HG03135 (cell line): Measurements from ENCODE around the gene RUNX1.
A peak's percentile ranks its signal among the peaks of the same experiment; 100 is the strongest.
"Not testable (repeated sequence)": the region's sequence is repeated elsewhere in the genome, so short reads cannot be mapped to it uniquely, and the experiment has no call there.

Experiments
- ATAC-seq: cut with Tn5 transposase; IDR thresholded peaks from one replicate; pipeline ENCODE4 v1.9.1; 2021; ENCODE audit warnings: mild to moderate bottlenecking, moderate library complexity; ENCODE audit not compliant: unreplicated experiment

Gene RUNX1

DNA sequence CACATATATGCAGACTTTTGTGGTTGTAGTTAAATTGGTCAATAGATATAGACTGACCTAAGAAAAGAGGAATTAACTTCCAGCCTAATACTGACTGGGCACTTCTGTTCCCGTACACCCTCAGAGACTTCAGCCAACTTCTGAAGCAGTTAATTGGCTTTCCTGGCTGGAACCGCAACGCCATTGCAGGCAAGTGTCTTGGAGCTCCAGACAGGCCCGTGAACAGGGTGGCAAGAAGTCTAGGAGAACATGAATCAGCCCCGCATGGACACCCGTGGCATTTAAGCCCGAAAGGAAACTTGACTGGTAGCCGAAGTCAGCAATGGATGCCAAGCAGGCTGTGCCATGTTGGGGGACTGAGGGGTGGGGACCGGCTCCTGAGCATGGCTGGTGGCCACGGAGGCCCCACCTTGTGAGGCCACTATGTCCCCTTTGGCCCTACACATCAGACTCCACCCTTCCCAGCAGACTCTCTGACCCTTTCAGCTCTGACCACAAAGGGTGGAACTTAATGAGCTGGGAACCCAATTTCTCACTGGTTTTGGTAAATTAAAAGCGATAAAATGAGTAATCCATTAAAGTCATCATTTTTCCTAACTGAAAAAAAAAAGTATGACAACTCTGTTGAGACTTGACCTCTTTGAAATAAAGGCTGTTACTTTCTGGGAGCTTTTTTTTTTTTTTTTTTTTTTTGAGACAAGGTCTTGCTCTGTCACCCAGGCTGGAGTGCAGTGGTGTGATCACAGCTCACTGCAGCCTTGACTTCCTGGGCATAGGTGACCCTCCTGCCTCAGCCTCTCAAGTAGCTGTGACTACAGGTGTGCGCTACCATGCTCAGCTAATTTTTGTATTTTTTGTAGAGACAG lies 54.1 kb downstream of the RUNX1 start:
- no peak for ATAC-seq

DNA sequence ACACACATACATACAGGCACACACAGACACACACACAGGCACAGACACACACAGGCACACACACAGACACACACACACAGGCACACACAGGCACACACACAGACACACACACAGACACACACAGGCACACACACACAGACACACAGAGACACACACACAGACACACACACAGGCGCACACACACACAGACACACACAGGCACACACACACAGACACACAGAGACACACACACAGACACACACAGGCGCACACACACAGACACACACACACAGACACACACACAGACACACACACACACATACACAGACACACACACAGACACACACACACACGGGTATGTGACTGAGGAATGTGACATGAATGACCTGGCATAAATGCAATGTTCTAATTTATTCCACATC lies 55.6 kb downstream of the RUNX1 start:
- not testable (repeated sequence) for ATAC-seq

DNA sequence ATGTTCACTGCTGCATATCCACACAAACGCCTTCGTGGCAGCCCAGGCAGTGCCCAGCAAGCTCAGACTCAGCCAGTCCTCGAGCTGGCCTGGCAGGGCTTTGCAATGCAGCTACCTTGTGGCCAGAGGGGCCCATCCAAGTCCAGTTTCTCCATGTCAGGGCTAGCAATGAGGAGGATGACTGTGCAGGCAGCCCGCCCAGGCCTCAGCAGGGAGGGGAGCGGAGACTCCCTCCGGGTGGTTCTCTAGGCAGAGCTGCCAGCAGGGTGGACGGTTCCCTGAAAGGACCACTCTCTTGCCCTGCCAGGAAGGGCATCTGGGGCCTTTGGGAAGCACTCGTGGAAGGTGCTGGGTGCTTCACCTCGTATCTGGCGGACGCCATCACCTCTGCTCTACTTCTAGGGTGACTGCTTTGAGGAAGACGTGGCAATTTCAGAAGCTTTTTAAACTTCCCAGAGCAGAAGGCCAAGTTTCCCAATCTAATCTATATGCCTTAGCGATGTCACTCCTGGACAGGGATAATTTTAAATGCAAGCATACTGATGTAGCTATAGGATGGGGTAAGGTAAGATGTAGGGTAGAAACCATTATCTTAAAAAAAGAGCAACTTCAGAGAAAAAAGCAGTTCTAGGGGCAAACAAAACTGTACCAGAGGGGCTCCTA lies 56.2 kb downstream of the RUNX1 start:
- ATAC-seq = no peak

DNA sequence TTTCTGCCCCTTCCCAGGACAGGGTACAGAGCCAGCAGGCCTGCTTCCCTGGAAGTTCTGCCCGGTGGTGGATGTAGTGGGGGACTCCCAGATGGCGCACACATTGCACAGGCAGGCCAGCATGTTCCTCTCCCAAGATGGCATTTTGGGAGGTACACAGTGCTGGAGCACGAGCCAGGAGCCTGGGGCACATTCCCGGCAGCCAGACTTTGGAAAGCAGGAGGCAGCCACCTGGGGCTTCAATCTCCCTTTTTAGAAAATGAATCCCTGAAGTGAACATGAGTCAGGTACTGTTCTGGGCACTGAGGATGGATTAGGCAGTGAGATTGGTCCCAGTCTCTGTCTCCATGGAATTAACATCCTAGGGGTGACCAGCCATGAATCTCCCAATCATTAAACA lies 56.9 kb downstream of the RUNX1 start:
- no peak for ATAC-seq

DNA sequence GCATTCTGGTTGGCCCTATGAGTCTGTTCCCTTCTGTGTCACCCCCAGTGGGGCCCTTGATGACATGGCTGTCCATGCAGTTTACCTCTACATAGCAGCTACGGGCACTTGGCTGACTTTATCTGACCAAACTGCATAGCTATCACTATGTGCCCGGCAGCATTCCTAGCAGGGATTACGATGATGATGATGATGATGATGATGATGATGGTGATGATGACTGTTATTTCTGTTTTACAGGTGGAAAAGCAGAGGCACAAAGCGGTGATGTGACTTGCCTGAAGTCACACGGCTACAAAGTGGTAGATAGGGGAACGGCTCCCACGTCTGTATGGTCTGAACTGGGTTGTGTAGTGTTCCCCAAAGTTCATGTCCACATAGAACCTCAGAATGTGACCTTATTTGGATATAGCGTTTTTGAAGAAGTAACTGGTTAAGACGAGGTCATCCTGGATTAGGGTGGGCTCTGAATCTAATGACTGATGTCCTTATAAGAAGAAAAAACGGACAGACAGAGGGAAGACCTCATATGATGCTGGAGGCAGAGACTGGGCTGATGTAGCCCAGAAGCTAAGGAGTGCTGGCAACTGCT lies 57.6 kb downstream of the RUNX1 start:
- no peak for ATAC-seq

DNA sequence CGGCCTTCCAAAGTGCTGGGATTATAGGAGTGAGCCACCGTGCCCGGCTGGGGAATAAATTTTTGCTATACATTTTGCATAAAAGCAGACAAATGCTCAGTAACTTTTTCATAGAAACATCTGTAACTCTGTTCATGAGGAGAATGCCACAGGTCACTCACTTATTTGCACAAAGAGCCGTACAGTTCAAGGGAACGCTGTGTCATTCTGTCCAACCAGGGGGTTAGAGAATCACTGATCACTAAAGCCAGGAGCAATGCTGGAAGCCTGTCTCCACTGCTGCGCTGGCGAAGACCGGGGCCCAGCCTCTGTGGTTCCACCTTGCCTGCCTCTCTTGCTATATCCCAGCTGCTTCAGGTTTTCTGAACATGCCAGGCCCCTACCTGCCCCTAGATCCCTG lies 58.3 kb downstream of the RUNX1 start:
- ATAC-seq = no peak

DNA sequence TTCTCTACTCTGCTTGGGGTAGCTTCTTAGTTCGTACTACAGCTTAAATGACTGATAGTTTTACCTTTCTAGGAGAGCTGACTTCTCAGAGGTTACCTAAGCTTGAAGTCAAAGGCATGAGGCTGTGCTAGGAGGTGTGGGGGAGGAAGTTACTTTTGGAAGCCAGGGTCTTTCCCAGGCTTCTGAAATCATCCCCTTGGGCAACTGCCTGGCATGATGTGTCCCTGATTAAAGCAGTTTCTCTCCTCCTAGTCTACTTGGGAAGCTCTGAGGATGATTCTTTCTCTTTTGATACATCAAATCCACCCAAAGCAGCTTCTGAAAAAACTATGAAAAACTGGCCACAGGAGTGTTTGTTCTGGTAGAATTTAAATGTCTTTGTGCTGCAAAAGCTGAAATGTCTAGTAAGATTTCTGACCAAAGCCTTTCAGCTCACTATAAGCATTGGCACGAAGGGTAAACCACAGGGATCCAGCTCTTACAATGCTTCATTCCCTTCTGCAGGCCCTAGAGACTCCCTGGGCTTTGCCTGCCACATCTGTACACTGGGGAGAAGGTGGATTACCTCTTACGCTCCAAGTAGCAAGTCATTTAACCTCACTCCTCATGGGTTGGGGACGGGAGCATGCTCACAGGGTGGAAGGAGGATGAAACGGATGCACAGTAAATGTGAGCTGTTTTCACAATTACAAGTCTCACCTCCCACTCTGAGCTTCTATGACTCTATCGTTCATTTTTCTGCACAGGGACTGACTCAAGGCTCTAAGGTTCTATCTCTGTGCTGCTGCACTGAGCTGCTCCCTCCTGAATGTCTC lies 59.6 kb downstream of the RUNX1 start:
- no peak for ATAC-seq

GRCh38 chr21:34988625-34989024 lies 60.5 kb downstream of the RUNX1 start:
- no peak for ATAC-seq

DNA sequence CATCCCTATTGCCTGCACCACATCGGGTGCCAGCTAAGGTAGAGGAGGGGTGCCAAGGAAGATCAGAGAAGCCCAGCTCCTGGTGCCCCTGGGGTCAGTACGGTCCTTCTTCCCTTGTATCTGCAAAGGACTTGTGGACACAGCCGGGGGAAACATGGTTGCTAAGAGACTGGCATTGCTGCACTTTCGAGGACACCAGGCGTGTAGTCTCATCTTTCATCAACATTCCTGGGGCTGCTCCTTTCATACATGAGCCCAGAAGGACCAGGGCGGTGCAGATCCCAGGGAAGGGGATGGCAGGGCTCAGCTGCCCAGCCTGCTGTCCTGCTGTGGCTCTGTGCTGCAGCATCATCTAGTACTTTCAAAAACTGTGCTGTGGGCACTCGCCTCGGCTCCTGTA lies 61.0 kb downstream of the RUNX1 start:
- ATAC-seq = no peak

GRCh38 chr21:34987501-34988072 lies 61.5 kb downstream of the RUNX1 start:
- ATAC-seq = no peak

DNA sequence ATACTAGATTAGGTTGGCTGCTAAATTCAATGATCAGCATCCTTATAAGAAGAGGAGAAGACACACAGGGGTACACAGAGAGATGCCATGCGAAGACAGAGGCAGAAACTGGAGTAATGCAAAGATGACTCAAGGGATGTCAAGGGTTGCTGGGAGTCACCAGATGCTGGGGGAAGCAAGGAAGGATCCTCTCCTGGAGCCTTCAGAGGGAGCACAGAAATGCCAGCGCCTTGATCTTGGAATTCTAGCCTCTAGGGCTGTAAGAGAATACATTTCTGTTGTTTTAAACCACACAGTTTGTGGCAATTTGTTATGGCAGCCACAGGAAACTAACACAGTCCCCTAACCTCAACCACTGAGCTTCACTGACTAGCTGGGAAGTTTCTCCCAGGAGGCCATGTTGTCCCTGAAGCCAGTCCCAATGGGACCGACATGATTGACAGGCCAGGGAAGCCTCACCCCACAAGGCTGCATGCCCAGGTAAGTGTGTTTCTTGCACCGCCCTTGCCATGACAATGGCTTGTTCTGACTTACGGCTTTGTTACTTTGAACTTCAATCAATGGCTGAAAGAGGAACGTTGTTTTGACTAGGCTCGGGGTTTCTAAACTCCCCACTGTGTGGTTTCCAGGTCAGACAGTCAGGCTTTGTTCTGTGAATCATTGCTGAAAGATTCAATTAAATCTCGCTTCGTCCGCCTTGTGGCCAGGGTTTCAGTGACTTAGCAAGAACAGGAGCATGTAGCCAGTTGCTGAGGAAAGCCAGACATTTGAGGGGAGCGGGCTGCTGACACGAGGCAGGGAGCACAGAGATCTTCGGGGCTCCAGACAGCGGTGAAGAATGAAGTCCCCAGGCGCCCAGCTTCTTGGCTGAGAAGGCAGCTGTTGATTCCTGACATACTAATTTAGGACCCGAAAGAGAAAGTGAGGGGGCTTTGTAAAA lies 62.3 kb downstream of the RUNX1 start:
- ATAC-seq = peak; percentile 66

DNA sequence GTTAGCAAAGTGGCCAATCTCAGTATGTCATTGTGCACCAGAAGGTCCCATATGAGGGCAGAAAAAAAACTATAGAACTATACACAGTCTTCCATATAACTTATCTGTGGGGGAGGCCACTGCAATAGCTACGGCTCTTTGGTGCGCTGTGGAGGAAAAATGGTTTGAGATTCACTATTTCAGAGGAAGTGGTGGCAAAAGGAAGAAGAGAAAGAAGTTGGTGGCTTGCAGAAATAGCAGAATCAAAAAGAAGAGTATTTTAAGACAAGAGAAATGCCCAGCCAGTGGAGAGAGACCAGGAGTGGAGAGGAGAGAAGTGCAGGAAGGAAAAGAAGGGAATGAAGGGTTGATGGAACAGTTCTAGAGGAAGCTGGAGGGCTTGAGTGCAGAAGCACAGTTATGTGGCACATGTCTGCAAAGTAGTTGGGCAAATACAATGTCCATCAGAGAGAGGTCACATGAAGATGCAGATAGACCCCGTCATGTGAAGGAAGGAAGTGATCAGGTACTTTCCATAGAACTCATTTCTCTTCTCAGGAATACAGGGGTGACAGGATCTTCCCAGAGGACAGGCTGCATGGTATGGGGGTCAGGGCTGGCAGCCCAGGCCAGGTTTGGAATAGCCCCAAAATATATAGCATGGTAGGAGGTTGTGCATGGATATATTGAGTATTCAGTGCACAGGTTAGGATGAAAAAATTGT lies 64.6 kb downstream of the RUNX1 start:
- ATAC-seq = no peak

DNA sequence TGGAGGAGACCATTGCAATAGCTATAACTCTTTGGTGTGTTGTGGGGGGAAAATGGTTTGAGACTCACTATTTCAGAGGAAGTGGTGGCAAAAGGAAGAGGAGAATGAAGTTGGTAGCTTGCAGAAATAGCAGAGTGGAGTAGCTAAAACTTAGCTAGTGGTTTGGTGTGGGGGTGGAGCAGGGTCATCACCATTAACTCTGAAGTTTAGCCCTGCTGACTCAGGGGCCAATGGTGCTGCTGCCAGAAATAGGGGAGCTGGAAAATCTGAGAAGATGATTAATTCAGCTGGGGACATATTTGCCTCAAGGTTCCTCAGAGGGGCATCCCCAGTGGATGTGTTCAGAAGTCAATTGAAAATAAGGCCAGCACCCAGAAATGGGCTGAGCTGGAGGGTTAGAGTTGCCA lies 65.4 kb downstream of the RUNX1 start:
- no peak for ATAC-seq

DNA sequence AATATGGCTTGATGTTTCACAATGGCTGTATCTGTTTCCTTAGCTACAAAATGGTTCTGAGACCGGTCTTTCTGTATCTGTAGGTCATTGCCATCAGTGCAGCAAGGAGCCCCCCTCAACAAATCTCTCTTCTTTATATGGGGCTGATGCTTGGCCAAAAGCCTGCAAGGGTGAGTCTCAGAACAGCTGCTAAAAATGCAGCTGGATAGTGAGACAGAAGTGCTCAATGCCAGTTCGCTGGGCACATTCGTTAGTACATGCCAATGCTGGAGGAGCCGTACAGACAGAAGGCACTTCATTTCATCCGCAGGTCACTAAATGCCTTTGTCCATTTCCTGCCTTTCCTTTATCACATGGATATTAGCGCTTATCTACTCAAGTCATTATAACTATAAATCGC lies 67.3 kb downstream of the RUNX1 start:
- no peak for ATAC-seq

DNA sequence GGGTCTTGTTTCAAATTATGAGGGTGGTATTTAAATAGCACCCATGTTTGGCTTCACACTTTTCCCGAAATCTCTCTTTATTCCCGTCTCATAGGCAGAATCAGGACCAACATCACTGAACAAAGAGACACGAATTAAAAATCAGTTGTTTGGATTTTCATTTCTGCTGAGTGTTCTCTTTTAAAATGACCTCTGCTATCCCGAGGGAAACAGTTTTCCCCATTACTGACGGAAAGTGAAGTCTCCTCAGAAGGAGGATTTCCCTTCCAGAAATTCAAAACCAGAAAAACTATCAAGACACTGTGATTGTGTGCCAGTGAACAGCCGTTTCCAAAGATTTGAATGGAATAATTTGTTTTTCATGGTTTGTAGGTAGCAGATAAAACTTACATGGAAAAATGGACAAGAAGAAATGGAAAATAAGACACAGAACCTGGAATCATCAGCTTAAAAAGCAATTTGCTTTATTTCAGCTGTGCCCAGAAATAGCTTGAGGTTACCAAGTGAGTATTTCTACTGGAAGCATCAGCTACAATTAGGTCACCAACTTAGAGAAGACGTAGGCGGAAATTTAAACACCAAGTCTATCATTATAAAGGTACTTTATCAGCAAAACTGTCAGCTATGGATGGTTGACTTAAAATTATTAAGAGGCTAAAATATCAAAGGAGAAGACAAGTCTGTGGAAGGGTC lies 68.5 kb downstream of the RUNX1 start:
- ATAC-seq = no peak

- ATAC-seq = no peak
Measured at GRCh38 chr21:34979383-34979782, 69.7 kb downstream of the RUNX1 start.

DNA sequence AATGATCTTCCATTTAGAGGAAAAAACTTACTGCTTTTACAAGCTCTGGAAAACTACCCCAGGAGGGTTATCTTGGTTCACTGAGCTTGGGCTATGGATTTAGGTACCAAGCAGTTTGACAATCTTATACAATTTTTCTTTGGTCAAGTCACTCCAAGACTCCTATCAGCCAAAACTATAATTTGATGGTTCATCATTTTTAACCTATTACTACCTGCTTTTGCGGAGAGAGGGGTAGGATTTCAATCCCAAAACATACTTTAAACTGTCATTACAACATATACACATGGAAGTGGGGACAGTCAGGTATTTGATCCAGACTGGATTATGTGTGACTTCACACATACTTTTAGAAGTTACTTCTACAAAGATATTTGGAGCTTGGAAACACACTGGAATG lies 71.8 kb downstream of the RUNX1 start:
- no peak for ATAC-seq

- peak; percentile 88 for ATAC-seq
Measured at GRCh38 chr21:34974162-34974981, 74.7 kb downstream of the RUNX1 start.
